ENCODE measurements around the gene EPAS1. TPM values are rescaled to one million over a fixed set of nuclear protein-coding genes. Genes with fewer than 3 reads are reported as not detected.

Gene EPAS1
- total and polyA plus RNA-seq, 2 experiments from 2014 or later = 1.4 to 4.8 TPM

- no peak overlapping the region for H3K27ac ChIP-seq
- peaks cover 2% of the 10 kb centered on the region for H3K27me3 ChIP-seq
- no peaks in the 10 kb centered on the region for H3K4me1 ChIP-seq (ENCODE audit: low read depth)
- DNase-seq (ENCODE audit: low read depth in 1 of 2, low spot score in 1 of 2) = no peak
- no peaks in the 10 kb centered on the region for H3K9me3 ChIP-seq (ENCODE audit: low read depth)
- H3K4me3 ChIP-seq = no peak overlapping the region
- no peaks in the 10 kb centered on the region for H3K36me3 ChIP-seq
- no peak for TF ChIP-seq CTCF (IDR thresholded peaks at IDR 0.05; ENCODE audit: low read depth, low read length)
Observed at GRCh38 chr2:46390036-46390435, 92.8 kb downstream of the EPAS1 start.

- Histone ChIP-seq H3K9me3 (ENCODE audit: low read depth) (no peaks in the 10 kb centered on the region), H3K36me3 (no peaks in the 10 kb centered on the region), H3K4me1 (ENCODE audit: low read depth) (no peaks in the 10 kb centered on the region), H3K27me3 (no peaks in the 10 kb centered on the region), H3K4me3 (no peak overlapping the region), H3K27ac (no peak overlapping the region)
- TF ChIP-seq CTCF (IDR thresholded peaks at IDR 0.05; ENCODE audit: low read depth, low read length) = no peak
- DNase-seq (ENCODE audit: low read depth in 1 of 2, low spot score in 1 of 2) = no peak
Observed at GRCh38 chr2:46390901-46391395, 93.7 kb downstream of the EPAS1 start.

DNA sequence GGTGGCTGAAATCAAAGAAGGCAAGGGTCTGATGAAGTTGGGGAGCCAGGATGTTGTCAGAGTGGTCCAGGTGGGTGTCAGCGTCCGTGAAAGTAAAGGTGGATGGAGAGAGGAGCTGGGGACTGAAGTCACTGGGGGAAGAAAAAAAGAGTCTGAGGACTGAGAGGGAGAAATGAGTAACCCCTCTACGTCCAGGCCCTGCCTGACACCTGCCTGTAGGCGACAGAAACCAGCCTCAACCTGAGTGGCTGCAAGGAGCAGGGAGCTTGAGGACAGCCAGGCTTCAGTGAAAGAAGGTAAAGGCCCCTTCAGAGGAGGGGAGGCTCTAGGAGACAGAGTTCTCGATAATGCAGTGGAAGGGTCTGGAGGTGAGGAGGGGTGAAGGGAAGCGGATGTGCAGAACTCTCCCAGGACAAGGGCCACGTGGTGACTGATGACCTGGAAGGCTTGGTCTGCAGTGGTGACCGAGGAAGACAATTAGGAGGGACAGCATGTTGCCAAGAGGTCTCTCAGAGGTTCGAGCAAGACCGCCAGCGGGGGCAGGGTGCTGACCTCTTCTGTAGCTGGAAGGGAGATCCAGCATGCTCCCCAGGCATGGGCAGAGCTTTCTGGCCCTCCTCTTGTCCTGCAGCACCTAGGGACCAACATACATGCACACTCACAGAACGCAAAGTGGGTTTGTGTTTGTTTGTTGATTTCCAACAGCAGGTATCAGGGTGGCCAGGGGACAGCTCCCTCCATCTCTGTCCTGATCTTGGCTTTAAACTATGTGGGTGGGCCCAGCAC, 95.5 kb downstream of the EPAS1 start:
- no peaks in the 10 kb centered on the region for H3K36me3 ChIP-seq

GRCh38 chr2:46393347-46393820, 96.2 kb downstream of the EPAS1 start:
- Histone ChIP-seq H3K4me1 (ENCODE audit: low read depth) (no peaks in the 10 kb centered on the region), H3K36me3 (no peaks in the 10 kb centered on the region), H3K4me3 (no peak overlapping the region), H3K27ac (no peak overlapping the region), H3K27me3 (no peaks in the 10 kb centered on the region), H3K9me3 (ENCODE audit: low read depth) (no peaks in the 10 kb centered on the region)
- no peak for TF ChIP-seq CTCF (IDR thresholded peaks at IDR 0.05; ENCODE audit: low read depth, low read length)
- no peak for DNase-seq (ENCODE audit: low read depth in 1 of 2, low spot score in 1 of 2)

More for the DNA sequence above, 95.5 kb downstream of the EPAS1 start:
- no peak overlapping the region for H3K4me3 ChIP-seq
- TF ChIP-seq CTCF (IDR thresholded peaks at IDR 0.05; ENCODE audit: low read depth, low read length) = no peak
- H3K27ac ChIP-seq = no peak overlapping the region
- no peaks in the 10 kb centered on the region for H3K9me3 ChIP-seq (ENCODE audit: low read depth)
- no peaks in the 10 kb centered on the region for H3K4me1 ChIP-seq (ENCODE audit: low read depth)
- no peak for DNase-seq (ENCODE audit: low read depth in 1 of 2, low spot score in 1 of 2)
- H3K27me3 ChIP-seq = no peaks in the 10 kb centered on the region

- Histone ChIP-seq H3K9me3 (ENCODE audit: low read depth) (no peaks in the 10 kb centered on the region), H3K27me3 (no peaks in the 10 kb centered on the region), H3K4me1 (ENCODE audit: low read depth) (no peaks in the 10 kb centered on the region), H3K4me3 (no peak overlapping the region), H3K27ac (no peak overlapping the region), H3K36me3 (no peaks in the 10 kb centered on the region)
- DNase-seq (ENCODE audit: low read depth in 1 of 2, low spot score in 1 of 2) = no peak
- TF ChIP-seq CTCF (IDR thresholded peaks at IDR 0.05; ENCODE audit: low read depth, low read length) = no peak
Observed at GRCh38 chr2:46393865-46394264, 96.7 kb downstream of the EPAS1 start.

Measured in cardiac muscle cell (in vitro differentiated cells and primary cell).